Stomach smooth muscle (tissue), 2 donors: ENCODE data around the gene CHST12.
"Not testable (repeated sequence)": the region's sequence is repeated elsewhere in the genome, so short reads cannot be mapped to it uniquely, and the experiment has no call there.

ENCODE experiments used
- H3K27ac ChIP-seq: one replicate; pipeline ENCODE4 v1.7.0; 2013; ENCODE audit warnings: mild to moderate bottlenecking, low read length, inconsistent platforms
- H3K27me3 ChIP-seq, 2 donors: one replicate each; pipeline ENCODE4 v1.7.0; 2013; ENCODE audit warnings: low read length in 2 of 2; ENCODE audit not compliant: insufficient read depth in 2 of 2, control insufficient read depth in 1 of 2
- H3K36me3 ChIP-seq, 2 donors: one replicate each; pipeline ENCODE4 v1.7.0; 2013; ENCODE audit warnings: low read length in 2 of 2; ENCODE audit not compliant: control insufficient read depth in 2 of 2, insufficient read depth in 2 of 2
- H3K4me1 ChIP-seq: one replicate; pipeline ENCODE4 v1.7.0; 2013; ENCODE audit warnings: low read length; ENCODE audit not compliant: control insufficient read depth, insufficient read depth
- H3K4me3 ChIP-seq, 2 donors: one replicate each; pipeline ENCODE4 v1.7.0; 2013; ENCODE audit warnings: low read length in 2 of 2
- H3K9ac ChIP-seq, 2 donors: one replicate each; pipeline ENCODE4 v1.7.0; 2013; ENCODE audit warnings: low read length in 2 of 2, mild to moderate bottlenecking in 1 of 2
- H3K9me3 ChIP-seq, 2 donors: one replicate each; pipeline ENCODE4 v1.7.0; 2013; ENCODE audit warnings: low read length in 2 of 2; ENCODE audit not compliant: control insufficient read depth in 2 of 2
- donor health status: healthy.
- donor health status: Pancreatic carcinoma.

Gene CHST12

DNA sequence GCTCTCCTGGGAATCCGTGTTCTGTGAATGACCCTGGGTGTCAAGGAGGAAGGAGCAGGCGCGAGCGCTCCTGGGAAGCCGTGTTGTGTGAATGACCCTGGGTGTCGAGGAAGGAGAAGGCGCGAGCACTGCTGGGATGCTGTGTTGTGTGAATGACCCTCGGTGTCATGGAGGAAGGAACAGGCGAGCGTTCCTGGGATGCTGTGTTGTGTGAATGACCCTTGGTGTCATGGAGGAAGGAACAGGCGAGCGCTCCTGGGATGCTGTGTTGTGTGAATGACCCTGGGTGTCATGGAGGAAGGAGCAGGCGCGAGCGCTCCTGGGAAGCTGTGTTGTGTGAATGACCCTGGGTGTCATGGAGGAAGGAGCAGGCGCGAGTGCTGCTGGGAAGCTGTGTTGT, 25.3 kb upstream of the CHST12 start:
- peaks cover 71 to 74% of the 10 kb centered on the region in 2 donors for H3K36me3 ChIP-seq
- H3K9ac ChIP-seq, H3K27ac ChIP-seq, H3K4me3 ChIP-seq, H3K27me3 ChIP-seq, H3K9me3 ChIP-seq, H3K4me1 ChIP-seq: not testable (repeated sequence)

GRCh38 chr7:2379161-2379560, 24.2 kb upstream of the CHST12 start:
- no peak overlapping the region for H3K4me3 ChIP-seq
- H3K36me3 ChIP-seq: peaks cover 62 to 63% of the 10 kb centered on the region in 2 donors

GRCh38 chr7:2379821-2380450, 23.5 kb upstream of the CHST12 start:
- H3K4me1 ChIP-seq: no peaks in the 10 kb centered on the region
- no peaks in the 10 kb centered on the region for H3K27me3 ChIP-seq
- no peak overlapping the region for H3K9ac ChIP-seq
- H3K9me3 ChIP-seq: no peaks in the 10 kb centered on the region
- no peak overlapping the region for H3K27ac ChIP-seq
- H3K4me3 ChIP-seq: no peak overlapping the region
- H3K36me3 ChIP-seq: peaks cover 55 to 56% of the 10 kb centered on the region in 2 donors

More at GRCh38 chr7:2379161-2379560, 24.2 kb upstream of the CHST12 start:
- no peaks in the 10 kb centered on the region for H3K27me3 ChIP-seq
- H3K9ac ChIP-seq: no peak overlapping the region
- no peaks in the 10 kb centered on the region for H3K4me1 ChIP-seq
- H3K9me3 ChIP-seq: no peaks in the 10 kb centered on the region
- no peak overlapping the region for H3K27ac ChIP-seq

DNA sequence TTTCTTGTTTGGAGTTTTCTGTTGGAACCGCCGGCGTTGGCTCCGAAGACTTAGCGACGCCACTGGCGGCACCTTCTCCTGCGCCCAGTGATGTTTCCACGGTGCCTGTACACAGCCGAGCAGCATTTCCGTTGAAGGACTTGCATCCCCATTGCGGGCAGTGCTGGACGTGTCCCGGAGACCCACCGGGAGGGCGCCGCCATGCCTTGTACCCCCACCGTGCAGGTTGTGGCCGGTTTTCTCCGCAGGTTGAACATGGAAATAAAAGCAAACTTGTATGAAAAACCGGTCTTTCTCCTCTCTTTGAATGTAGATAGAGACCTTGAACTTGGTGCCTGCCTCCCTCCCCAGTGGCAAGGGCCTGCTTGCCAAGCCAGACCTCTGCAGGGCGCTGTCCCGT, 22.9 kb upstream of the CHST12 start:
- Histone ChIP-seq H3K36me3 (peaks cover 50 to 51% of the 10 kb centered on the region in 2 donors), H3K27me3 (no peaks in the 10 kb centered on the region), H3K4me1 (no peaks in the 10 kb centered on the region), H3K9ac (no peak overlapping the region), H3K4me3 (no peak overlapping the region), H3K9me3 (no peaks in the 10 kb centered on the region), H3K27ac (no peak overlapping the region)

DNA sequence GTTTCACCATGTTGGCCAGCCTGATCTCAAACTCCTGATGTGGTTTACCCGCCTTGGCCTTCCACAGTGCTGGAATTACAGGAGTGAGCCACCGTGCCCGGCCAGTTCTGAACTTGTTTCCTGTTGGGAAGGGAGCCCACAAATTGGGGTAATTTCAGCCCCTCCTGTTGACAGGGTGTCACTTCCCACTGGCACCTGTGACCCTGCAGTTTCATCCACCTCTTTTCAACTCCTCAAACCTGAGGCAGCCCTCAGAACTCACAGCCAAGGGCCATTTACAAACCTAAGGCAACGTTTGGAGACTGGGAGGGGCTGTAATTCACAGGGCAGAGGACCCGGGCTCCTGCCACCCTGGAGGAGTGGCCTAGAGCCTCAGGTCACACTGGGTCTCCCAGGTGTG, 22.2 kb upstream of the CHST12 start:
- H3K9me3 ChIP-seq: no peaks in the 10 kb centered on the region
- H3K36me3 ChIP-seq: peaks cover 43 to 45% of the 10 kb centered on the region in 2 donors
- H3K27ac ChIP-seq: no peak overlapping the region
- H3K4me1 ChIP-seq: no peaks in the 10 kb centered on the region
- H3K4me3 ChIP-seq: no peak overlapping the region
- H3K27me3 ChIP-seq: no peaks in the 10 kb centered on the region
- no peak overlapping the region for H3K9ac ChIP-seq

DNA sequence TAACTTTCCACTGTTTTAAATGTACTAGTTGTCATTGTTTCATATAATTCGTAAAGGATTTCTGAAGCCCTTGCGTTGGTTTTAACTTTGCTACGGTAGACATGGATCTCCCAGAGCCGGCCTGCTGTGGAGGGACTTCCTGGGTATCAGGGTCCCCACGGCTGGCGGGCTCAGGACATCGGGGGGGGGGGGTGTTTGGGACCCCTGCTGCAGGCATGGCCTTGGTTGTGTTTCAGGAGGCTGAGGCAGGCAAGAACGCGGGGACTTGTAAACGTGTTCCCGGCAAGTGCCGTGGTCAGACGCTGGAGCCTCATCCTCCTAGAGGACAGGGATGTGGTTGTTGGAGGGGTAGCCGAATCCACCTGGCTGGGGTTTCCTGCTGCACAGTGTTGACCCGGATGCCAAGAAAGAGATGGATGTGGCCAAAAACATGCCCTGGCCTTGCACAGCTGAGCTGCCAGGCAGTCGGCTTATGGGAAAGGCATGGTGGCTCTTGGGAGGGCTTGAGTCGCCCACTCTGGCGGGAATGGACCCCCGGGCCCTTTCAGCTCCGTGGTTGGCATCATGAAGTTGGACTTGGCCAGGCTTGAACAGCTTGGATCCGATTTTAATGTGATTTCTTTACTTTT, 21.4 kb upstream of the CHST12 start:
- H3K4me1 ChIP-seq: no peaks in the 10 kb centered on the region
- H3K27ac ChIP-seq: no peak overlapping the region
- H3K36me3 ChIP-seq: peaks cover 35 to 37% of the 10 kb centered on the region in 2 donors
- no peak overlapping the region for H3K9ac ChIP-seq
- no peaks in the 10 kb centered on the region for H3K27me3 ChIP-seq
- no peak overlapping the region for H3K4me3 ChIP-seq
- no peaks in the 10 kb centered on the region for H3K9me3 ChIP-seq

GRCh38 chr7:2383543-2384274, 19.7 kb upstream of the CHST12 start:
- no peaks in the 10 kb centered on the region for H3K4me1 ChIP-seq
- no peak overlapping the region for H3K27ac ChIP-seq
- H3K9ac ChIP-seq: no peak overlapping the region
- no peaks in the 10 kb centered on the region for H3K9me3 ChIP-seq
- no peaks in the 10 kb centered on the region for H3K27me3 ChIP-seq
- H3K36me3 ChIP-seq: peaks cover 27 to 30% of the 10 kb centered on the region in 2 donors
- no peak overlapping the region for H3K4me3 ChIP-seq

DNA sequence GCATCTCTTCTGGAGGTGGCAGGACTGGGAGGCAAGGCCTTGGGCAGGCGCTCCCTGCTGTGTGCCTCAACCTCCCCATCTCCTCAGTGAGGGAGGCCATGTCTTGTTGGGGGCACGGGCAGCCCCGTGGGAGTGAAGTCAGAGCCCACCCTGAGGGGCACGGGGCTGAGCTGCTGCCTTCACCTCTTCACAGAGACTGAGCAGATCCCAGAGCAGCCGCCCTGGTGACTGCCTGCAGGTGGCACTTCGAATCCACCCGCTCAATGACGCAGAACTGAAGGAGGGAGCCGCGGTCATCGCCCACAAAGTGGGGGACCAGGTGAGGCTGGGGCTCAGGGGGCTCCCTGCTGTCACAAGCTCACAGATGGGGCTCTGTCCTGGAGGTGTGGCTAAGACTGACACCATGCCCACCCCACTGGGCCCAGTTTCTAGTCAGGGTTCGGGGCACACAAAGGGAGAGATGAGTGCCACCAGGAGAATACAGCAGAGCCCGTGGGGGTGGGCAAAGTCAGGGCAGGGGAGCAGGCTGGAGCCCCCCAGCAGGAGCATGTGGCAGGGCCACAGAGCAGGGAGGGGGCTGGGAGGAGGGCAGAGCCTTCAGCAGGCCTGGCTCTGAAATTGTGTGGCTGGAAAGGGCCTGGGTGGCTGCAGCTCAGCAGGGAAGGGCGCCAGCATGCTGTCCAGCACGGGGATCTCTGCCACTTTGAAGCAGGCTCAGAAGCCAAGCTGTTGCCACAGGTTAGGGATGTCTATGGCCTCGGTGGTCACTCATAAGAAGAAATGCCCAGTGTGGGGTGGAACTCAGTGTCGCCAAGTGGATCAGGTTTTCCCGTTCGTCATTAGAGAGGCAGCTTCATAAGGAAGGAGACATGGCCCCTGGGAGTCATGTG, 18.8 kb upstream of the CHST12 start:
- Histone ChIP-seq H3K36me3 (peaks cover 18 to 21% of the 10 kb centered on the region in 2 donors), H3K9me3 (no peaks in the 10 kb centered on the region), H3K9ac (no peak overlapping the region), H3K4me1 (no peaks in the 10 kb centered on the region), H3K4me3 (no peak overlapping the region), H3K27ac (no peak overlapping the region), H3K27me3 (no peaks in the 10 kb centered on the region)

- H3K4me1 ChIP-seq: not testable (repeated sequence)
Measured at GRCh38 chr7:2386122-2386521, 17.3 kb upstream of the CHST12 start.

DNA sequence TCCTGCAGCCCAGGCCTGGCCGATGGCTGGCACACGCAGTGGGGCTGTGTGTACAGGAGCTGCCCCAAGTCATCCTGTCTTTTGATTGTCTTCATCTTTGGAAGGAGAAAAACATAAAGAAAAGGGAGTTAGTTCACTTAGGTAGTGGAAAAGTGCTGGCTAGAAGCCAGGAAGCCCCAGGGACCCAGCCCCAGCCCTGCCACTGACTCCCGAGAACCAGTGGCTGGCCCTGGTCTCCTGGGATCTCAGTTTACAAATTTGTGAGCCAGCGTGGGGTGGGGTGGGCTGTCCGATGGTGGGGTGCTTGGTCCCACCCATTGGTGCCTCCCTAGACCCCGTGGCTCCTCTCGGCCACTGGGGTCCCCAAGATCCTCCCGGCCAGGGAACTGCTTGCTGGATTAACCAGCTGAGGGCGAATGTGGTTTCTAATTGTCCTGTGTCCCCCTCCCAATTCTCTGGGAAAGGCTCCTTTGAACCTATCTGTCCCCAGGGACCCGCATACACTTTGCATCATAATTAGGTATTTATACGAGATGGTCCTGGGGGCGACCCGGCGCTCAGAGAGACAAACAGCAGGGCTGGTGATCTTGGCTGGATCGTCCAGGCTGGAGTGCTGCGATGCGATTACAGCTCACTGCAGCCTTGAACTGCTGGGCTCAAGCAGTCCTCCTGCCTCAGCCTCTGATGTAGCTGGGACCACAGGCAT, 16.3 kb upstream of the CHST12 start:
- H3K4me3 ChIP-seq: no peak overlapping the region
- H3K9me3 ChIP-seq: no peaks in the 10 kb centered on the region
- H3K27me3 ChIP-seq: no peaks in the 10 kb centered on the region
- H3K4me1 ChIP-seq: no peaks in the 10 kb centered on the region
- H3K36me3 ChIP-seq: no peaks in the 10 kb centered on the region
- no peak overlapping the region for H3K9ac ChIP-seq
- H3K27ac ChIP-seq: no peak overlapping the region

More at GRCh38 chr7:2386122-2386521, 17.3 kb upstream of the CHST12 start:
- not testable (repeated sequence) for H3K9me3 ChIP-seq, H3K9ac ChIP-seq, H3K27ac ChIP-seq, H3K4me3 ChIP-seq, H3K27me3 ChIP-seq, H3K36me3 ChIP-seq
